ENCODE results near the gene ARID1A.
A peak's percentile ranks its signal among the peaks of the same experiment; 100 is the strongest.

ARID1A gene

GRCh38 chr1:26728645-26729044 is 32.8 kb downstream of the ARID1A start:
- DNase-seq (ENCODE audit: low spot score): no peak

GRCh38 chr1:26729633-26730032 is 33.8 kb downstream of the ARID1A start:
- no peak for DNase-seq (ENCODE audit: low spot score)

GRCh38 chr1:26730695-26731094 is 34.9 kb downstream of the ARID1A start:
- no peak for DNase-seq (ENCODE audit: low spot score)

- no peak for DNase-seq (ENCODE audit: low spot score)
These were observed 35.6 kb downstream of the ARID1A start for GRCh38 chr1:26731233-26731902.

- DNase-seq (ENCODE audit: low spot score): no peak
These were observed 37.6 kb downstream of the ARID1A start for GRCh38 chr1:26733392-26733791.

- DNase-seq (ENCODE audit: low spot score): peak; percentile 84
These were observed 38.2 kb downstream of the ARID1A start for GRCh38 chr1:26733982-26734381.

- no peak for DNase-seq (ENCODE audit: low spot score)
These were observed 38.8 kb downstream of the ARID1A start for GRCh38 chr1:26734501-26735058.

GRCh38 chr1:26739329-26739914 is 43.6 kb downstream of the ARID1A start:
- DNase-seq (ENCODE audit: low spot score): no peak

GRCh38 chr1:26740023-26740634 is 44.3 kb downstream of the ARID1A start:
- no peak for DNase-seq (ENCODE audit: low spot score)

- no peak for DNase-seq (ENCODE audit: low spot score)
These were observed 45.1 kb downstream of the ARID1A start for GRCh38 chr1:26740952-26741351.

- DNase-seq (ENCODE audit: low spot score): no peak
These were observed 47.7 kb downstream of the ARID1A start for GRCh38 chr1:26743426-26744059.

GRCh38 chr1:26744075-26744959 is 48.5 kb downstream of the ARID1A start:
- peak; percentile 75 for DNase-seq (ENCODE audit: low spot score)

GRCh38 chr1:26745191-26745590 is 49.4 kb downstream of the ARID1A start:
- no peak for DNase-seq (ENCODE audit: low spot score)

GRCh38 chr1:26747048-26747447 is 51.2 kb downstream of the ARID1A start:
- no peak for DNase-seq (ENCODE audit: low spot score)

GRCh38 chr1:26748351-26748750 is 52.5 kb downstream of the ARID1A start:
- DNase-seq (ENCODE audit: low spot score): no peak

GRCh38 chr1:26749458-26749857 is 53.6 kb downstream of the ARID1A start:
- DNase-seq (ENCODE audit: low spot score): no peak

- DNase-seq (ENCODE audit: low spot score): no peak
These were observed 54.6 kb downstream of the ARID1A start for GRCh38 chr1:26750428-26750827.

- no peak for DNase-seq (ENCODE audit: low spot score)
These were observed 56.7 kb downstream of the ARID1A start for GRCh38 chr1:26752519-26752918.

GRCh38 chr1:26754086-26754874 is 58.5 kb downstream of the ARID1A start:
- no peak for DNase-seq (ENCODE audit: low spot score)

GRCh38 chr1:26758358-26758757 is 62.5 kb downstream of the ARID1A start:
- DNase-seq (ENCODE audit: low spot score): no peak

- DNase-seq (ENCODE audit: low spot score): no peak
These were observed 63.7 kb downstream of the ARID1A start for GRCh38 chr1:26759531-26759930.
